Measurements from ENCODE around the gene COX6A1.
A peak's percentile ranks its signal among the peaks of the same experiment; 100 is the strongest.

The COX6A1 gene

DNA sequence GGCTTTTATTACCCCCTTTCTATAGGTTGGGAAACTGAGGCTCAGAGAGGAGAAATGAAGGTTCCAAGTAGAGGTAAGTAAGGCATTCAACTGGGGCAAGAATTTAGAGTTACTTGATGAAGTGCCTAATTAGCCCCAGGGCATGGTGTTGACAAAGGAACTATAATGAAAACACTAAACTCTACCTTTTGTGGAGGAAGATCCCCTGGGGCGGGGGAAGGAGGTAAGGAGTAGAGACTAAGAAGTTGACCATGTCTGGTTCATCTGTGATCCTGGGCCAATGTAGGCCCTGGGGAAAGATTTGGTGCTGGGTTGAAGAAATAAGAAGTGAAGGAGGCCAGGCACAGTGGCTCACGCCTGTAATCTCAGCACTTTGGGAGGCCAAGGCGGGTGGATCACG is 16.2 kb upstream of the COX6A1 start:
- Histone ChIP-seq H3K4me1 (peaks cover 0 to 6% (median 0%) of the 10 kb centered on the region in 10 experiments; a peak in 2 of 20 replicates), H4K20me1 (no peaks in the 10 kb centered on the region), H3K9me3 (replicated peaks in 1 of 11) (no peaks in the 10 kb centered on the region), H3K27me3 (no peaks in the 10 kb centered on the region), H3K4me2 (no peak overlapping the region), H3K4me3 (no peak overlapping the region), H3K36me3 (no peaks in the 10 kb centered on the region), H3K27ac (no peak overlapping the region), H3K9ac (no peak overlapping the region)
- TF ChIP-seq Cebpa-rat (IDR thresholded peaks at IDR 0.05) = no peak

GRCh38 chr12:120422892-120423456 is 14.9 kb upstream of the COX6A1 start:
- Histone ChIP-seq H3K36me3 (no peaks in the 10 kb centered on the region), H3K9ac (no peak overlapping the region), H3K27me3 (no peaks in the 10 kb centered on the region), H4K20me1 (no peaks in the 10 kb centered on the region), H3K4me3 (no peak overlapping the region), H3K4me2 (no peak overlapping the region), H3K27ac (no peak overlapping the region), H3K9me3 (replicated peaks in 1 of 11) (no peaks in the 10 kb centered on the region), H3K4me1 (peaks cover 0 to 6% (median 0%) of the 10 kb centered on the region in 10 experiments; a peak in 2 of 20 replicates)
- no peak for TF ChIP-seq Cebpa-rat (IDR thresholded peaks at IDR 0.05)

DNA sequence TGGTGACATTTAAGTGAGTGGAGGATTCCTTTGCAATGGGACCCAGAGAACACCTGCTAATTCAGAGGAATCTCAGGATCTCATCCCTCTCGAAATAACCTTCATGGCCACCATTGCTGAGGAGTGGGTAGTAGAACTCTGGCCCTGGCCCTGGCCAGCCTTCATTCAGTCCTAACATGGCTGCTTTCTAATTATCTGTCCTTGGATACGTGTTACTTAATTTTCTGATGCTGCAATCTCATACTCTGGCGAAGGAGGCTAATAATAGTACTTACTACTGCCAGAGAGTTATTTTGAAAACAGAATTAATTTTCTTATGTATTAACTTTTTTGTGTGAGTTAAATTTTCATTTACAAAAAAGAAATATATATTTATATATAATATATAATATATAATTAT is 12.1 kb upstream of the COX6A1 start:
- Histone ChIP-seq H3K4me2 (no peak overlapping the region), H3K27me3 (no peaks in the 10 kb centered on the region), H3K9ac (no peak overlapping the region), H3K4me1 (peaks cover 0 to 6% (median 0%) of the 10 kb centered on the region in 10 experiments; a peak in 2 of 20 replicates), H3K36me3 (no peaks in the 10 kb centered on the region), H3K27ac (no peak overlapping the region), H4K20me1 (no peaks in the 10 kb centered on the region), H3K4me3 (no peak overlapping the region), H3K9me3 (replicated peaks in 1 of 11) (no peaks in the 10 kb centered on the region)
- no peak for TF ChIP-seq Cebpa-rat (IDR thresholded peaks at IDR 0.05)

GRCh38 chr12:120428597-120429229 is 9.2 kb upstream of the COX6A1 start:
- Histone ChIP-seq H3K27me3 (no peaks in the 10 kb centered on the region), H3K4me3 (no peak overlapping the region), H3K9me3 (replicated peaks in 1 of 11) (no peaks in the 10 kb centered on the region), H4K20me1 (no peaks in the 10 kb centered on the region), H3K4me1 (peaks cover 0 to 8% (median 0%) of the 10 kb centered on the region in 10 experiments; a peak in 3 of 20 replicates), H3K27ac (no peak overlapping the region), H3K4me2 (no peak overlapping the region), H3K36me3 (no peaks in the 10 kb centered on the region), H3K9ac (no peak overlapping the region)
- no peak for TF ChIP-seq Cebpa-rat (IDR thresholded peaks at IDR 0.05)

- Histone ChIP-seq H4K20me1 (no peaks in the 10 kb centered on the region), H3K4me3 (no peak overlapping the region), H3K27me3 (no peaks in the 10 kb centered on the region), H3K4me1 (peaks cover 0 to 8% (median 0%) of the 10 kb centered on the region in 10 experiments; a peak in 3 of 20 replicates), H3K9ac (no peak overlapping the region), H3K27ac (no peak overlapping the region), H3K9me3 (replicated peaks in 1 of 11) (no peaks in the 10 kb centered on the region), H3K4me2 (no peak overlapping the region), H3K36me3 (no peaks in the 10 kb centered on the region)
- no peak for TF ChIP-seq Cebpa-rat (IDR thresholded peaks at IDR 0.05)
Observed at GRCh38 chr12:120429368-120429767, 8.5 kb upstream of the COX6A1 start.

DNA sequence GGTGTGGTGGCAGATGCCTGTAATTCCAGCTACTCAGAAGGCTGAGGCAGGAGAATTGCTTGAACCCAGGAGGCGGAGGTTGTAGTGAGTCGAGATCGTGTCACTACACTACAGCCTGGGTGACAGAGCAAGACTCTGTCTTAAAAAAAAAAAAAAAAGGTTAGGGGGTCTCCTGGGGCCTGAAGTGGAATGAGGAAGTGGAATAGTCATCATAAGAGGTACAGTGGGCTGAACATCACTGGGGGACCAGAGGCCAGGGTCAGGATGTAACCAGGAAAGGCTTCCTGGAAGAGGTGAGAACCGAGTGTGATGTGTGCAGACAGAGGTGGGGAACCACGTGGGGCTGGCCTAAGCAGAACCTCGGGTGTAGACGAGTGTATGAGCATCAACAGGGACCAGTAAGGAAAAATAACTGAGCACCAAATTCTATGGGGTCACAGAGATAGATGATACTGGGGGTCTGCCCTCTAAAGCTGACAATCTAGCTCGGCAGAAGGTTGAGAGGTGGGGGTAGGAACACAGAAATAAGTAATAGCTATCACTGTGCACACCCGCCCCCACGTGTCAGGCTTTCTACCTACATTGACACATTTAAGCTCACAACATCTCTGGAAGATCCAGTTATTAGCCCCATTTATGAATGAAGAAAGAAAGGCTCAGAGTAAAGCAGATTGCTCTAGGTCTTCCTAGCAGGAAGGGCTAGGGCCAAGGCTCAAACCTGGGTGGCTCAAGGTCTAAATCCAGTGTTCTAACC is 5.0 kb upstream of the COX6A1 start:
- peaks cover 0 to 12% (median 5%) of the 10 kb centered on the region in 10 experiments; a peak in 6 of 20 replicates for H3K4me1 ChIP-seq
- 0 out of 22 replicates have a peak overlapping the region, but pooled peaks of 2 of the 11 experiments have one; percentile 1 to 2 for H3K4me2 ChIP-seq
- no peaks in the 10 kb centered on the region for H4K20me1 ChIP-seq
- H3K27ac ChIP-seq = no peak overlapping the region
- no peak for TF ChIP-seq Cebpa-rat (IDR thresholded peaks at IDR 0.05)
- no peaks in the 10 kb centered on the region for H3K27me3 ChIP-seq
- H3K9me3 ChIP-seq (replicated peaks in 1 of 11) = no peaks in the 10 kb centered on the region
- H3K4me3 ChIP-seq = no peak overlapping the region
- H3K9ac ChIP-seq = no peak overlapping the region
- H3K36me3 ChIP-seq = no peaks in the 10 kb centered on the region

DNA sequence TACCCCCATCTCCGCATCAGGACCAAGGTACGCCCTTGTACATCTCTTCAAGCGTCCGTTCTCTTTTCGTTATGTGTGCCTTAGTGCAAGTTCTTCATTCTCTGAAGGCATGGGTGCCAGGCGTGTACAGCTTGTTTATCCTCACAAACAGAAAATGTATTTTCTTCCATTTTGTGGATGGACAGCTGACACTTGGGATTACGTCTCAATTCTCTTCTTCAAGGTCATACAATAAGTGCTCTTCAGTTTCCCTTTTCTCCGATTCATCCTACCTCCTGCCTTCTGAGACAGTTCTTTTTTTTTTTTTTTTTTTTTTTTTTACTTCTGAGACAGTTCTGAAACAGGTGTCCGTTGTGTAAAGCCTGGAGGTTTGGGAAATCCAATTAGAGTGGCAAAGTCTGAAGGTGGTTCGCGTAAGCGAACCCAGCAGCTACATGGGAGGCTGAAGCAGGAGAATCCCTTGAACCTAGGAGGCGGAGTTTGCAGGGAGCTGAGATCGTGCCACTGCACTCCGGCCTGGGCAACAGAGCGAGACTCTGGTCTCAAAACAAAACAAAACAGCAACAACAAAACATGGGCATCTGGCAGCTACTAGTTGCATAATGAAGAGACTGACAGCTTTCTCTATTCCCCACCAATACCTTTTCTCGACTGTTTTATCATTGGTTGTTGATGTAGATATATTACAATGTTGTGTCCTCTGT is 734 bp downstream of the COX6A1 start:
- Histone ChIP-seq H3K9ac (peak overlapping the region; percentile 81 to 92 (median 89)), H3K4me1 (peaks cover 15 to 33% (median 23%) of the 10 kb centered on the region in 10 experiments), H3K27me3 (no peaks in the 10 kb centered on the region), H3K36me3 (peaks cover 31 to 44% (median 36%) of the 10 kb centered on the region in 11 experiments), H3K4me2 (peak overlapping the region; percentile 78 to 99 (median 92)), H4K20me1 (peaks cover 14 to 51% (median 45%) of the 10 kb centered on the region in 11 experiments; a peak in 20 of 22 replicates), H3K27ac (peak overlapping the region; percentile 74 to 90 (median 86)), H3K9me3 (replicated peaks in 1 of 11) (no peaks in the 10 kb centered on the region), H3K4me3 (peak overlapping the region; percentile 67 to 91 (median 84))
- TF ChIP-seq Cebpa-rat (IDR thresholded peaks at IDR 0.05) = no peak

DNA sequence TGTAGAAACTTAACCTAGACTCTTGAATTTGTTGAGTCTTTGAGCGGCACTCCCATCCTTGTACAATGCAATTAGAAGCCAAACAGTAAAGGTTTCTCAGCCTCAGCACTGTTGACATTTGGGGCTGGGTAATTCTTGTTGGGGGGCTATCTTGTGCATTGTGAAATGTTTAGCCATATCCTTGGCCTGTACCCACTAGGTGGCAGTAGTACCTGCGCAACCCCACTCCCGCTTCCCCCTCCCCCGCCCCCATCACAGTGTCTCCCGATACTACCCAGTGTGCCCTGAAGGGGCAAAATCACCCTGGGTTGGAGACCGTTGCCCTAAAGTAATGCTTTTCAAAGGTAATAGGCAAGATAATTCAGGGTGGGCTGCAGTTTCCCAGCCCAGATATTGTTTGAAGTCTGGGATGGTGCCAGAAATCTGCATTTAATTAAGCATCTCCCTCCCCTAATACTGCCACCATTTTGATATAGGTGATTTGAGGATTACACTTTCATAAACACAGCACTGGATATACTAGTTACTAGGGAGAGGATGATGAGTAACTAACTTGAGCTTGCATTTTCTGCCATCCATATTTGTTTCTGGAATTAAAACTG is 1.8 kb downstream of the COX6A1 start:
- Histone ChIP-seq H3K27me3 (no peaks in the 10 kb centered on the region), H4K20me1 (peaks cover 17 to 62% (median 55%) of the 10 kb centered on the region in 11 experiments; a peak in 20 of 22 replicates), H3K36me3 (peaks cover 42 to 55% (median 47%) of the 10 kb centered on the region in 11 experiments), H3K4me3 (peak overlapping the region; percentile 67 to 91 (median 84); a peak in 19 of 20 replicates), H3K4me1 (peaks cover 22 to 44% (median 33%) of the 10 kb centered on the region in 10 experiments), H3K9ac (peak overlapping the region; percentile 81 to 92 (median 89); a peak in 17 of 22 replicates), H3K27ac (peak overlapping the region in 5 of 11 experiments; percentile 15 to 89 (median 86); a peak in 4 of 22 replicates), H3K4me2 (peak overlapping the region; percentile 78 to 99 (median 92)), H3K9me3 (replicated peaks in 1 of 11) (no peaks in the 10 kb centered on the region)
- peak in 3 of 11 experiments; percentile 5 to 26 (median 17); a peak in 1 of 22 replicates for TF ChIP-seq Cebpa-rat (IDR thresholded peaks at IDR 0.05)
